ENCODE measurements around the gene AP4E1.
"Not testable (repeated sequence)": the region's sequence is repeated elsewhere in the genome, so short reads cannot be mapped to it uniquely, and the experiment has no call there.

AP4E1 gene

DNA sequence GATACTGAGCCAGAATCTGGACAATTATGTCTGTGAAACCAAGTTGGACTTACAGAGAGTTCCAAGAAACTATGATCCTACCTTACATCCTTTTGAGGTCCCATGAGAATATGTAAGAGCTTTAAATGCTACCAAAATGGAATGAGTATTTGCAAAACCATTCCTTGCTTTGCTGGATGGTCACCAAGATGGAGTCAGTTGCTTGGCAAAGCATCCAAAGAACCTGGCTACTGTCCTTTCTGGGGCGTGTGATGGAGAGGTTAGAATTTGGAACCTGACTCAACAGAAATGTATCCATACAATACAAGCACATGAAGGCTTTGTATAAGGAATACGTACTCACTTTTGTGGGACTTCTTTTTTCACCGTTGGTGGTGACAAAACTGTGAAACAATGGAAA lies 36.2 kb downstream of the AP4E1 start:
- Histone ChIP-seq H3K9me3 (ENCODE audit: insufficient read depth, low read length) (no peaks in the 10 kb centered on the region), H3K27me3 (ENCODE audit: insufficient read depth, insufficient read length) (no peaks in the 10 kb centered on the region), H3K9ac (ENCODE audit: insufficient read length, low read depth) (no peak overlapping the region), H3K4me1 (ENCODE audit: insufficient read depth, insufficient read length) (no peaks in the 10 kb centered on the region), H3K4me3 (ENCODE audit: insufficient read length, low read depth) (no peak overlapping the region), H3K36me3 (ENCODE audit: insufficient read depth, insufficient read length, low read length) (peaks cover 21% of the 10 kb centered on the region)
- no peak for DNase-seq (ENCODE audit: low read depth, low spot score)
- TF ChIP-seq ZNF274 (IDR thresholded peaks at IDR 0.05; ENCODE audit: low read depth, low read length): no peak

GRCh38 chr15:50945725-50946124 lies 37.2 kb downstream of the AP4E1 start:
- no peak for TF ChIP-seq ZNF274 (IDR thresholded peaks at IDR 0.05; ENCODE audit: low read depth, low read length)
- no peak for TF ChIP-seq YY1 (IDR thresholded peaks at IDR 0.05; ENCODE audit: insufficient read depth, insufficient read length)
- TF ChIP-seq SUZ12 (IDR thresholded peaks at IDR 0.05; ENCODE audit: extremely low read depth, insufficient read depth, insufficient read length): no peak
- no peak for DNase-seq (ENCODE audit: low read depth, low spot score)
- no peaks in the 10 kb centered on the region for H3K4me1 ChIP-seq (ENCODE audit: insufficient read depth, insufficient read length)

GRCh38 chr15:50950745-50951144 lies 42.3 kb downstream of the AP4E1 start:
- H3K9ac ChIP-seq (ENCODE audit: insufficient read length, low read depth); H3K9me3 ChIP-seq (ENCODE audit: insufficient read depth, low read length); DNase-seq (ENCODE audit: low read depth, low spot score); H3K4me3 ChIP-seq (ENCODE audit: insufficient read length, low read depth); H3K27me3 ChIP-seq (ENCODE audit: insufficient read depth, insufficient read length); H3K4me1 ChIP-seq (ENCODE audit: insufficient read depth, insufficient read length): not testable (repeated sequence)
- H3K36me3 ChIP-seq (ENCODE audit: insufficient read depth, insufficient read length, low read length): peaks cover 27% of the 10 kb centered on the region

More at GRCh38 chr15:50945725-50946124, 37.2 kb downstream of the AP4E1 start:
- Histone ChIP-seq H3K4me3 (ENCODE audit: insufficient read length, low read depth) (no peak overlapping the region), H3K27me3 (ENCODE audit: insufficient read depth, insufficient read length) (no peaks in the 10 kb centered on the region), H3K36me3 (ENCODE audit: insufficient read depth, insufficient read length, low read length) (peaks cover 27% of the 10 kb centered on the region), H3K9ac (ENCODE audit: insufficient read length, low read depth) (no peak overlapping the region), H3K9me3 (ENCODE audit: insufficient read depth, low read length) (no peaks in the 10 kb centered on the region)

DNA sequence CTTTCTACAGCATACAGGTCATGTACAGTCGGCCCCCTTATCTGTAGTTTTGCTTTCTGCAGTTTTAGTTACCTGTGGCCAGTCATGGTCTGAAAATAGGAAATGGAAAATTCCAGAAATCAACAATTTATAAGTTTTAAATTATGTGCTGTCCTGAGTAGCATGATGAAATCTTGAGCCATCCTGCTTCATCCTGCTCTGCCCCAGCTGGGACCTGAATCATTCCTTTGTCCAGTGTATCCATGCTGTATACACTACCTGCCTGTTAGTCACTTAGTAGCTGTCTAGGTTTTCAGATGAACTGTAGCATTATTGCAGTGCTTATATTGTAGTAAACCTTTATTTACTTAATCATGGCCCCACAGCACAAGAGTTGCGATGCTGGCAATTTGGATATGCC lies 44.8 kb downstream of the AP4E1 start:
- Histone ChIP-seq H3K9me3 (ENCODE audit: insufficient read depth, low read length) (no peaks in the 10 kb centered on the region; the same call in 1 of the 2 replicates), H3K4me1 (ENCODE audit: insufficient read depth, insufficient read length) (no peaks in the 10 kb centered on the region), H3K4me3 (ENCODE audit: insufficient read length, low read depth) (no peak overlapping the region), H3K36me3 (ENCODE audit: insufficient read depth, insufficient read length, low read length) (peaks cover 35% of the 10 kb centered on the region), H3K27me3 (ENCODE audit: insufficient read depth, insufficient read length) (no peaks in the 10 kb centered on the region), H3K9ac (ENCODE audit: insufficient read length, low read depth) (no peak overlapping the region)
- DNase-seq (ENCODE audit: low read depth, low spot score): no peak
- TF ChIP-seq SUZ12 (IDR thresholded peaks at IDR 0.05; ENCODE audit: extremely low read depth, insufficient read depth, insufficient read length): no peak
- TF ChIP-seq YY1 (IDR thresholded peaks at IDR 0.05; ENCODE audit: insufficient read depth, insufficient read length): no peak
- no peak for TF ChIP-seq ZNF274 (IDR thresholded peaks at IDR 0.05; ENCODE audit: low read depth, low read length)

DNA sequence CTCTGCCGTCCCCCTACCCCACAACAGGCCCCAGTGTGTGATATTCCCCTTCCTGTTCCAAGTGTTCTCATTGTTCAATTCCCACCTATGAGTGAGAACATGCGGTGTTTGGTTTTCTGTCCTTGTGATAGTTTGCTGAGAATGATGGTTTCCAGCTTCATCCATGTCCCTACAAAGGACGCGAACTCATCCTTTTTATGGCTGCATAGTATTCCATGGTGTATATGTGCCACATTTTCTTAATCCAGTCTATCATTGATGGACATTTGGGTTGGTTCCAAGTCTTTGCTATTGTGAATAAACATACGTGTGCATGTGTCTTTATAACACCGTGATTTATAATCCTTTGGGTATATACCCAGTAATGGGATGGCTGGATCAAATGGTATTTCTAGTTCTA lies 46.4 kb downstream of the AP4E1 start:
- not testable (repeated sequence) for H3K4me3 ChIP-seq (ENCODE audit: insufficient read length, low read depth); DNase-seq (ENCODE audit: low read depth, low spot score); H3K9ac ChIP-seq (ENCODE audit: insufficient read length, low read depth); H3K4me1 ChIP-seq (ENCODE audit: insufficient read depth, insufficient read length); H3K27me3 ChIP-seq (ENCODE audit: insufficient read depth, insufficient read length); H3K9me3 ChIP-seq (ENCODE audit: insufficient read depth, low read length)
- H3K36me3 ChIP-seq (ENCODE audit: insufficient read depth, insufficient read length, low read length): peaks cover 41% of the 10 kb centered on the region

GRCh38 chr15:50959717-50960116 lies 51.2 kb downstream of the AP4E1 start:
- TF ChIP-seq YY1 (IDR thresholded peaks at IDR 0.05; ENCODE audit: insufficient read depth, insufficient read length) (no peak), ZNF274 (IDR thresholded peaks at IDR 0.05; ENCODE audit: low read depth, low read length) (no peak), SUZ12 (IDR thresholded peaks at IDR 0.05; ENCODE audit: extremely low read depth, insufficient read depth, insufficient read length) (no peak)
- Histone ChIP-seq H3K4me1 (ENCODE audit: insufficient read depth, insufficient read length) (no peaks in the 10 kb centered on the region), H3K9ac (ENCODE audit: insufficient read length, low read depth) (no peak overlapping the region), H3K36me3 (ENCODE audit: insufficient read depth, insufficient read length, low read length) (peaks cover 37% of the 10 kb centered on the region), H3K4me3 (ENCODE audit: insufficient read length, low read depth) (no peak overlapping the region), H3K27me3 (ENCODE audit: insufficient read depth, insufficient read length) (no peaks in the 10 kb centered on the region), H3K9me3 (ENCODE audit: insufficient read depth, low read length) (no peaks in the 10 kb centered on the region; the same call in none of the 2 replicates)
- no peak for DNase-seq (ENCODE audit: low read depth, low spot score)

GRCh38 chr15:50964075-50964474 lies 55.6 kb downstream of the AP4E1 start:
- no peak overlapping the region for H3K4me3 ChIP-seq (ENCODE audit: insufficient read length, low read depth)
- peaks cover 21% of the 10 kb centered on the region for H3K36me3 ChIP-seq (ENCODE audit: insufficient read depth, insufficient read length, low read length)

GRCh38 chr15:50968353-50968752 lies 59.9 kb downstream of the AP4E1 start:
- H3K27me3 ChIP-seq (ENCODE audit: insufficient read depth, insufficient read length): no peaks in the 10 kb centered on the region
- TF ChIP-seq ZNF274 (IDR thresholded peaks at IDR 0.05; ENCODE audit: low read depth, low read length) (no peak), YY1 (IDR thresholded peaks at IDR 0.05; ENCODE audit: insufficient read depth, insufficient read length) (no peak), SUZ12 (IDR thresholded peaks at IDR 0.05; ENCODE audit: extremely low read depth, insufficient read depth, insufficient read length) (no peak)
- H3K36me3 ChIP-seq (ENCODE audit: insufficient read depth, insufficient read length, low read length): peaks cover 17% of the 10 kb centered on the region
- 0 out of 2 replicates have a peak, but pooled peaks cover 4% of the 10 kb centered on the region for H3K9me3 ChIP-seq (ENCODE audit: insufficient read depth, low read length)
- no peak overlapping the region for H3K9ac ChIP-seq (ENCODE audit: insufficient read length, low read depth)
- no peak for DNase-seq (ENCODE audit: low read depth, low spot score)
- no peaks in the 10 kb centered on the region for H3K4me1 ChIP-seq (ENCODE audit: insufficient read depth, insufficient read length)
- H3K4me3 ChIP-seq (ENCODE audit: insufficient read length, low read depth): no peak overlapping the region

More at GRCh38 chr15:50964075-50964474, 55.6 kb downstream of the AP4E1 start:
- Histone ChIP-seq H3K9me3 (ENCODE audit: insufficient read depth, low read length) (no peaks in the 10 kb centered on the region; the same call in 1 of the 2 replicates), H3K4me1 (ENCODE audit: insufficient read depth, insufficient read length) (no peaks in the 10 kb centered on the region), H3K9ac (ENCODE audit: insufficient read length, low read depth) (no peak overlapping the region), H3K27me3 (ENCODE audit: insufficient read depth, insufficient read length) (no peaks in the 10 kb centered on the region)
- no peak for TF ChIP-seq ZNF274 (IDR thresholded peaks at IDR 0.05; ENCODE audit: low read depth, low read length)
- TF ChIP-seq SUZ12 (IDR thresholded peaks at IDR 0.05; ENCODE audit: extremely low read depth, insufficient read depth, insufficient read length): no peak
- no peak for TF ChIP-seq YY1 (IDR thresholded peaks at IDR 0.05; ENCODE audit: insufficient read depth, insufficient read length)
- DNase-seq (ENCODE audit: low read depth, low spot score): no peak
